HepG2 (cell line): ENCODE data around the gene LRTM2. TPM values are rescaled to one million over a fixed set of nuclear protein-coding genes. Genes with fewer than 3 reads are reported as not detected.

Source experiments
- DPF2 ChIP-seq: sonication (generic); formaldehyde crosslinking; IDR thresholded peaks from 2 replicates; pipeline ENCODE4 v1.4.0; 2020; ENCODE audit warnings: mild to moderate bottlenecking, low read depth, missing genetic modification reagents, borderline replicate concordance
- EP300 ChIP-seq, 3 experiments: sonication (generic) in 1 of 3; formaldehyde crosslinking in 1 of 3; IDR thresholded peaks; 2 replicates each; pipeline versions ENCODE4 v1.5.1 to v1.6.1; 2011 to 2020; ENCODE audit warnings: low read depth in 2 of 3, low read length in 2 of 3, borderline replicate concordance in 1 of 3, improper control_type of control experiment in 1 of 3, mild to moderate bottlenecking in 1 of 3, missing genetic modification reagents in 1 of 3, moderate library complexity in 1 of 3
- FOXA3 ChIP-seq: IDR thresholded peaks from 2 replicates; pipeline ENCODE4 v1.6.1; 2016; ENCODE audit warnings: missing genetic modification reagents, missing compliant biosample characterization
- GABPA ChIP-seq, 2 experiments: IDR thresholded peaks; 2 replicates each; pipeline ENCODE4 v1.6.1; 2011 to 2016; ENCODE audit warnings: low read depth in 2 of 2, low read length in 1 of 2, missing biosample characterization in 1 of 2, missing genetic modification characterization in 1 of 2
- GATAD1 ChIP-seq: IDR thresholded peaks from 2 replicates; pipeline ENCODE4 v1.6.1; 2016; ENCODE audit warnings: missing genetic modification reagents, missing compliant biosample characterization
- HOXD1 ChIP-seq: sonication (generic); formaldehyde crosslinking; IDR thresholded peaks from 2 replicates; pipeline ENCODE4 v1.5.0; 2020; ENCODE audit warnings: missing genetic modification reagents
- IRF2 ChIP-seq: IDR thresholded peaks from 2 replicates; pipeline ENCODE4 v1.6.1; 2018; ENCODE audit warnings: missing genetic modification reagents, missing compliant biosample characterization
- KMT2B ChIP-seq: IDR thresholded peaks from 2 replicates; pipeline ENCODE4 v1.6.1; 2016; ENCODE audit warnings: missing genetic modification reagents, missing compliant biosample characterization
- MIXL1 ChIP-seq: IDR thresholded peaks from 2 replicates; pipeline ENCODE4 v1.6.1; 2016
- MXI1 ChIP-seq: IDR thresholded peaks from 3 replicates; pipeline ENCODE4 v1.6.1; 2012; ENCODE audit warnings: low read depth, low read length, inconsistent platforms, borderline replicate concordance
- PHF20 ChIP-seq: sonication (generic); formaldehyde crosslinking; IDR thresholded peaks from 2 replicates; pipeline ENCODE4 v1.5.0; 2020; ENCODE audit warnings: mild to moderate bottlenecking, missing genetic modification reagents
- STAT6 ChIP-seq: sonication (generic); formaldehyde crosslinking; IDR thresholded peaks from 2 replicates; pipeline ENCODE4 v1.4.0; 2020; ENCODE audit warnings: missing genetic modification reagents, mild to moderate bottlenecking, borderline replicate concordance
- TCF12 ChIP-seq, 2 experiments: fragments of 450-650 bp in 1 of 2; sonication (generic) in 1 of 2; formaldehyde crosslinking in 1 of 2; IDR thresholded peaks; 2 replicates each; pipeline versions ENCODE4 v1.6.1 to v1.8.0; 2017 to 2022; ENCODE audit warnings: antibody characterized with exemption in 1 of 2, mild to moderate bottlenecking in 1 of 2, missing genetic modification reagents in 1 of 2, moderate library complexity in 1 of 2
- TSC22D2 ChIP-seq: sonication (generic); formaldehyde crosslinking; IDR thresholded peaks from 2 replicates; pipeline ENCODE4 v1.5.1; 2020; ENCODE audit warnings: missing genetic modification reagents, mild to moderate bottlenecking, borderline replicate concordance
- XRCC5 ChIP-seq: fragments of 200-400 bp; formaldehyde crosslinking; optimal IDR thresholded peaks from 2 replicates; pipeline ENCODE3; 2017; ENCODE audit warnings: mild to moderate bottlenecking, low read length
- ZBTB42 ChIP-seq: sonication (generic); formaldehyde crosslinking; IDR thresholded peaks from 2 replicates; pipeline ENCODE4 v1.5.0; 2020; ENCODE audit warnings: mild to moderate bottlenecking, missing genetic modification reagents
- ZC3H4 ChIP-seq: sonication (generic); formaldehyde crosslinking; IDR thresholded peaks from 2 replicates; pipeline ENCODE4 v1.4.0; 2020; ENCODE audit warnings: missing genetic modification reagents, borderline replicate concordance
- ZNF607 ChIP-seq: sonication (generic); formaldehyde crosslinking; IDR thresholded peaks from 2 replicates; pipeline ENCODE4 v1.5.1; 2020; ENCODE audit warnings: missing genetic modification reagents, mild to moderate bottlenecking, borderline replicate concordance
- ZSCAN25 ChIP-seq: sonication (generic); formaldehyde crosslinking; IDR thresholded peaks from 2 replicates; pipeline ENCODE4 v1.8.0; 2022; ENCODE audit warnings: mild to moderate bottlenecking, missing genetic modification reagents
- polyA plus RNA-seq, 8 experiments: library from polyadenylated mRNA; depleted of rRNA in 3 of 8; stranded (reverse) in 7 of 8; unstranded in 1 of 8; fragments of >200 nt; fragmentation: Illumina TruSeq in 4 of 8; extraction: Trizol in 4 of 8; gene quantifications; 2 replicates each; pipeline versions ENCODE4 v1.2.1 to v1.2.3, GENCODE V29; 2011 to 2016; ENCODE audit warnings: low read depth in 4 of 8, missing spikeins in 1 of 8, mixed read lengths in 1 of 8; ENCODE audit not compliant: insufficient read depth in 1 of 8
- total RNA-seq, 5 experiments: library from RNA; depleted of rRNA; stranded (reverse); fragments of >200 nt; fragmentation: Illumina TruSeq; extraction: Trizol; gene quantifications; 2 replicates each; pipeline ENCODE4 v1.2.3, GENCODE V29; 2016; ENCODE audit warnings: low read depth in 1 of 5
- TF ChIP-seq, protein P1 (sequence below): sonication (generic); formaldehyde crosslinking; IDR thresholded peaks from 2 replicates; pipeline ENCODE4 v1.8.1; 2023; ENCODE audit warnings: missing genetic modification reagents, inconsistent platforms, borderline replicate concordance
- TF ChIP-seq, protein P2 (sequence below): sonication (generic); formaldehyde crosslinking; IDR thresholded peaks from 2 replicates; pipeline ENCODE4 v1.4.0; 2020; ENCODE audit warnings: missing genetic modification reagents

LRTM2 gene
- total and polyA plus RNA-seq, 2 of the 13 experiments (the other 11 are each of a cell fraction or from before 2014, with no cell fraction given), result 0.09 TPM; not detected in 1

GRCh38 chr12:1812650-1813302, 7.6 kb upstream of the LRTM2 start (continued):
- TF ChIP-seq ZSCAN25 (CRISPR knock-in tag), result peak; percentile 50; the same call in 1 of the 2 replicates
- TF ChIP-seq XRCC5, result no peak
- TF ChIP-seq DPF2 (CRISPR knock-in tag), result 0 out of 2 replicates have a peak, but pooled peaks have one; percentile 17
- no peak for TF ChIP-seq ZBTB42 (CRISPR knock-in tag)
- TF ChIP-seq ZC3H4, result no peak
- no peak for TF ChIP-seq TCF12 (IDR thresholded peaks at IDR 0.05)
- TF ChIP-seq TCF12 (CRISPR knock-in tag; IDR thresholded peaks at IDR 0.05), result 0 out of 2 replicates have a peak, but pooled peaks have one; percentile 19
- TF ChIP-seq EP300 (IDR thresholded peaks at IDR 0.05; ENCODE audit: low read depth in 2 of 2, low read length in 2 of 2), result peak in 1 of 2 experiments; percentile 83; a peak in 2 of 4 replicates
- peak; percentile 62; the same call in 1 of the 2 replicates for TF ChIP-seq EP300 (CRISPR knock-in tag; IDR thresholded peaks at IDR 0.05; ENCODE audit: borderline replicate concordance)
- peak; percentile 44; the same call in 1 of the 2 replicates for TF ChIP-seq HOXD1 (CRISPR knock-in tag)
- no peak for TF ChIP-seq TSC22D2 (CRISPR knock-in tag)
- TF ChIP-seq KMT2B (CRISPR knock-in tag), result no peak
- 0 out of 2 replicates have a peak, but pooled peaks have one; percentile 36 for TF ChIP-seq GATAD1 (CRISPR knock-in tag)
- TF ChIP-seq ZNF607, result no peak
- peak; percentile 73; the same call in 1 of the 2 replicates for TF ChIP-seq MIXL1 (CRISPR knock-in tag)
- TF ChIP-seq, protein P1, sequence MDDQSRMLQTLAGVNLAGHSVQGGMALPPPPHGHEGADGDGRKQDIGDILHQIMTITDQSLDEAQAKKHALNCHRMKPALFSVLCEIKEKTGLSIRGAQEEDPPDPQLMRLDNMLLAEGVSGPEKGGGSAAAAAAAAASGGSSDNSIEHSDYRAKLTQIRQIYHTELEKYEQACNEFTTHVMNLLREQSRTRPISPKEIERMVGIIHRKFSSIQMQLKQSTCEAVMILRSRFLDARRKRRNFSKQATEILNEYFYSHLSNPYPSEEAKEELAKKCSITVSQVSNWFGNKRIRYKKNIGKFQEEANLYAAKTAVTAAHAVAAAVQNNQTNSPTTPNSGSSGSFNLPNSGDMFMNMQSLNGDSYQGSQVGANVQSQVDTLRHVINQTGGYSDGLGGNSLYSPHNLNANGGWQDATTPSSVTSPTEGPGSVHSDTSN (CRISPR knock-in tag), result no peak
- TF ChIP-seq, protein P2, sequence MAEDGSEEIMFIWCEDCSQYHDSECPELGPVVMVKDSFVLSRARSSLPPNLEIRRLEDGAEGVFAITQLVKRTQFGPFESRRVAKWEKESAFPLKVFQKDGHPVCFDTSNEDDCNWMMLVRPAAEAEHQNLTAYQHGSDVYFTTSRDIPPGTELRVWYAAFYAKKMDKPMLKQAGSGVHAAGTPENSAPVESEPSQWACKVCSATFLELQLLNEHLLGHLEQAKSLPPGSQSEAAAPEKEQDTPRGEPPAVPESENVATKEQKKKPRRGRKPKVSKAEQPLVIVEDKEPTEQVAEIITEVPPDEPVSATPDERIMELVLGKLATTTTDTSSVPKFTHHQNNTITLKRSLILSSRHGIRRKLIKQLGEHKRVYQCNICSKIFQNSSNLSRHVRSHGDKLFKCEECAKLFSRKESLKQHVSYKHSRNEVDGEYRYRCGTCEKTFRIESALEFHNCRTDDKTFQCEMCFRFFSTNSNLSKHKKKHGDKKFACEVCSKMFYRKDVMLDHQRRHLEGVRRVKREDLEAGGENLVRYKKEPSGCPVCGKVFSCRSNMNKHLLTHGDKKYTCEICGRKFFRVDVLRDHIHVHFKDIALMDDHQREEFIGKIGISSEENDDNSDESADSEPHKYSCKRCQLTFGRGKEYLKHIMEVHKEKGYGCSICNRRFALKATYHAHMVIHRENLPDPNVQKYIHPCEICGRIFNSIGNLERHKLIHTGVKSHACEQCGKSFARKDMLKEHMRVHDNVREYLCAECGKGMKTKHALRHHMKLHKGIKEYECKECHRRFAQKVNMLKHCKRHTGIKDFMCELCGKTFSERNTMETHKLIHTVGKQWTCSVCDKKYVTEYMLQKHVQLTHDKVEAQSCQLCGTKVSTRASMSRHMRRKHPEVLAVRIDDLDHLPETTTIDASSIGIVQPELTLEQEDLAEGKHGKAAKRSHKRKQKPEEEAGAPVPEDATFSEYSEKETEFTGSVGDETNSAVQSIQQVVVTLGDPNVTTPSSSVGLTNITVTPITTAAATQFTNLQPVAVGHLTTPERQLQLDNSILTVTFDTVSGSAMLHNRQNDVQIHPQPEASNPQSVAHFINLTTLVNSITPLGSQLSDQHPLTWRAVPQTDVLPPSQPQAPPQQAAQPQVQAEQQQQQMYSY (CRISPR knock-in tag), result peak; percentile 18; the same call in 1 of the 2 replicates
- no peak for TF ChIP-seq GABPA (IDR thresholded peaks at IDR 0.05; ENCODE audit: low read depth, low read length)
- TF ChIP-seq GABPA (CRISPR knock-in tag; IDR thresholded peaks at IDR 0.05; ENCODE audit: low read depth), result peak; percentile 57
- TF ChIP-seq FOXA3, result peak; percentile 68; the same call in 1 of the 2 replicates
- peak; percentile 62; the same call in 1 of the 2 replicates for TF ChIP-seq IRF2
- TF ChIP-seq PHF20, result no peak
- TF ChIP-seq STAT6 (CRISPR knock-in tag), result 0 out of 2 replicates have a peak, but pooled peaks have one; percentile 23
- no peak for TF ChIP-seq MXI1
